ENCODE data around the gene COL11A2. TPM values are rescaled to one million over a fixed set of nuclear protein-coding genes. Genes with fewer than 3 reads are reported as not detected.

COL11A2 gene
- total and polyA plus RNA-seq, 2 experiments from 2014 or later = 1.6 to 2.7 TPM

GRCh38 chr6:33123181-33123580 is 69.1 kb downstream of the COL11A2 start (continued):
- TF ChIP-seq ZNF462 (CRISPR knock-in tag; IDR thresholded peaks at IDR 0.05) = no peak
- TF ChIP-seq POLR2AphosphoS5 (IDR thresholded peaks at IDR 0.05; ENCODE audit: low read depth) = no peak
- TF ChIP-seq ZNF114 (CRISPR knock-in tag; IDR thresholded peaks at IDR 0.05) = no peak

- no peak for ATAC-seq
- Histone ChIP-seq H3F3A (replicated peaks; ENCODE audit: low read depth) (0 out of 2 replicates have a peak, but pooled peaks cover 4% of the 10 kb centered on the region), H4K20me1 (replicated peaks; ENCODE audit: insufficient read depth) (no peaks in the 10 kb centered on the region), H3K9me2 (ENCODE audit: insufficient read depth) (no peaks in the 10 kb centered on the region), H3K27me3 (ENCODE audit: insufficient read depth) (no peaks in the 10 kb centered on the region), H3K36me3 (ENCODE audit: insufficient read depth) (peaks cover 11% of the 10 kb centered on the region; the same call in 1 of the 2 replicates), H3K4me2 (peak overlapping the region; percentile 82), H3K27ac (ENCODE audit: low read depth) (0 out of 2 replicates have a peak overlapping the region, but pooled peaks have one; percentile 20), H2AFZ (no peak overlapping the region), H3K4me3 (peak overlapping the region; percentile 90), H3K4me1 (ENCODE audit: insufficient read depth) (peaks cover 40% of the 10 kb centered on the region), H3K79me2 (replicated peaks; ENCODE audit: insufficient read depth) (peaks cover 59% of the 10 kb centered on the region)
- TF ChIP-seq REST (IDR thresholded peaks at IDR 0.05; ENCODE audit: unreplicated experiment) (no peak), NANOG (IDR thresholded peaks at IDR 0.05; ENCODE audit: borderline replicate concordance) (no peak), EZH2phosphoT487 (IDR thresholded peaks at IDR 0.05; ENCODE audit: unreplicated experiment) (no peak), CREB1 (CRISPR knock-in tag; IDR thresholded peaks at IDR 0.05; ENCODE audit: low read depth) (no peak)
- TF ChIP-seq, protein P1, sequence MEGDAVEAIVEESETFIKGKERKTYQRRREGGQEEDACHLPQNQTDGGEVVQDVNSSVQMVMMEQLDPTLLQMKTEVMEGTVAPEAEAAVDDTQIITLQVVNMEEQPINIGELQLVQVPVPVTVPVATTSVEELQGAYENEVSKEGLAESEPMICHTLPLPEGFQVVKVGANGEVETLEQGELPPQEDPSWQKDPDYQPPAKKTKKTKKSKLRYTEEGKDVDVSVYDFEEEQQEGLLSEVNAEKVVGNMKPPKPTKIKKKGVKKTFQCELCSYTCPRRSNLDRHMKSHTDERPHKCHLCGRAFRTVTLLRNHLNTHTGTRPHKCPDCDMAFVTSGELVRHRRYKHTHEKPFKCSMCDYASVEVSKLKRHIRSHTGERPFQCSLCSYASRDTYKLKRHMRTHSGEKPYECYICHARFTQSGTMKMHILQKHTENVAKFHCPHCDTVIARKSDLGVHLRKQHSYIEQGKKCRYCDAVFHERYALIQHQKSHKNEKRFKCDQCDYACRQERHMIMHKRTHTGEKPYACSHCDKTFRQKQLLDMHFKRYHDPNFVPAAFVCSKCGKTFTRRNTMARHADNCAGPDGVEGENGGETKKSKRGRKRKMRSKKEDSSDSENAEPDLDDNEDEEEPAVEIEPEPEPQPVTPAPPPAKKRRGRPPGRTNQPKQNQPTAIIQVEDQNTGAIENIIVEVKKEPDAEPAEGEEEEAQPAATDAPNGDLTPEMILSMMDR (conservative IDR thresholded peaks at IDR 0.05; ENCODE audit: low read depth in 2 of 2) = no peak
- H3K9me3 Mint-ChIP-seq = peaks cover 35% of the 10 kb centered on the region
- peaks cover 60% of the 10 kb centered on the region for H3K36me3 Mint-ChIP-seq (ENCODE audit: low read depth)
- H3K27ac Mint-ChIP-seq = peak overlapping the region; percentile 90; the same call in 1 of the 2 replicates
- peak overlapping the region; percentile 99 for H3K4me3 Mint-ChIP-seq
- DNase-seq (ENCODE audit: low spot score) = no peak
- H3K4me1 Mint-ChIP-seq = peaks cover 44% of the 10 kb centered on the region
- H3K27me3 Mint-ChIP-seq (ENCODE audit: insufficient read depth, low read depth, poor library complexity) = peaks cover 23% of the 10 kb centered on the region
These were observed 72.3 kb downstream of the COL11A2 start for GRCh38 chr6:33120001-33120400.

All from GM23338 (cell line).